IMR-90 (cell line): ENCODE results near the gene ELMO1. TPM values are rescaled to one million over a fixed set of nuclear protein-coding genes. Genes with fewer than 3 reads are reported as not detected.

Source experiments
- ATAC-seq: fragments of 200-7000 bp; cut with Tn5 transposase; 2 replicates; pipeline ENCODE4 v1.9.1; 2020; ENCODE audit warnings: low read depth, mild to moderate bottlenecking, moderate library complexity
- BruUV-seq: library from RNA; stranded (reverse); fragments of 400-500 nt; replicated peaks from 2 replicates; lab custom pipeline; 2021; lab: Mats Ljungman, UMichigan
- CTCF ChIA-PET: fragments of 300-600 bp; formaldehyde crosslinking; extraction: SDS; loops from one replicate; lab custom pipeline; 2021; ENCODE audit warnings: antibody characterized with exemption; lab: Yijun Ruan, JAX
- POLR2A ChIA-PET: fragments of 300-600 bp; sonication (Branson Sonifier 250); formaldehyde crosslinking; loops from one replicate; lab custom pipeline; 2022; ENCODE audit warnings: antibody characterized with exemption; ENCODE audit not compliant: unreplicated experiment; lab: Charles Lee
- DNase-seq: peaks from one replicate; pipeline ENCODE4 v3.0.0; 2013
- H2AFZ ChIP-seq: replicated peaks from 2 replicates; pipeline ENCODE3; 2013; ENCODE audit warnings: low read length, mild to moderate bottlenecking; ENCODE audit not compliant: poor library complexity
- H2AK5ac ChIP-seq: 2 replicates; pipeline ENCODE4 v1.6.1; 2013; ENCODE audit warnings: low read depth, low read length, inconsistent platforms
- H2AK9ac ChIP-seq: replicated peaks from 2 replicates; pipeline ENCODE3; 2013; ENCODE audit warnings: mild to moderate bottlenecking, low read depth, low read length, moderate library complexity; ENCODE audit not compliant: poor library complexity
- H2BK120ac ChIP-seq: 2 replicates; pipeline ENCODE4 v1.6.1; 2013; ENCODE audit warnings: low read depth, low read length, inconsistent platforms
- H2BK15ac ChIP-seq: 3 replicates; pipeline ENCODE4 v1.6.1; 2013; ENCODE audit warnings: low read depth, low read length, inconsistent platforms
- H2BK20ac ChIP-seq: 2 replicates; pipeline ENCODE4 v1.6.1; 2013; ENCODE audit warnings: low read depth, mild to moderate bottlenecking, inconsistent platforms, low read length, moderate library complexity
- H2BK5ac ChIP-seq: 2 replicates; pipeline ENCODE4 v1.6.1; 2013; ENCODE audit warnings: mild to moderate bottlenecking, low read depth, low read length, inconsistent platforms; ENCODE audit not compliant: poor library complexity, severe bottlenecking
- H3K14ac ChIP-seq: replicated peaks from 2 replicates; pipeline ENCODE4 v1.6.1; 2013; ENCODE audit warnings: low read depth, low read length, inconsistent platforms
- H3K18ac ChIP-seq: 2 replicates; pipeline ENCODE4 v1.6.1; 2013; ENCODE audit warnings: low read depth, low read length, control low read depth
- H3K23ac ChIP-seq: 2 replicates; pipeline ENCODE4 v1.6.1; 2013; ENCODE audit warnings: low read depth, low read length, inconsistent platforms
- H3K27ac ChIP-seq: 2 replicates; pipeline ENCODE4 v1.5.1; 2013; ENCODE audit warnings: mild to moderate bottlenecking, control low read depth, low read length; ENCODE audit not compliant: insufficient read depth
- H3K27me3 ChIP-seq: 2 replicates; pipeline ENCODE4 v1.6.1; 2013; ENCODE audit warnings: low read length; ENCODE audit not compliant: control insufficient read depth, insufficient read depth
- H3K36me3 ChIP-seq: 2 replicates; pipeline ENCODE4 v1.6.1; 2013; ENCODE audit warnings: low read length, mixed read lengths; ENCODE audit not compliant: control insufficient read depth, insufficient read depth
- H3K4ac ChIP-seq: 2 replicates; pipeline ENCODE4 v1.6.1; 2013; ENCODE audit warnings: low read depth, low read length, inconsistent platforms
- H3K4me1 ChIP-seq: 2 replicates; pipeline ENCODE4 v1.6.1; 2013; ENCODE audit warnings: low read length, mixed read lengths; ENCODE audit not compliant: control insufficient read depth, insufficient read depth
- H3K4me2 ChIP-seq: 2 replicates; pipeline ENCODE4 v1.6.1; 2013; ENCODE audit warnings: low read depth, mild to moderate bottlenecking, control low read depth, low read length, moderate library complexity
- H3K4me3 ChIP-seq: 2 replicates; pipeline ENCODE4 v1.5.1; 2013; ENCODE audit warnings: low read depth, mild to moderate bottlenecking, control low read depth, low read length, moderate library complexity; ENCODE audit not compliant: insufficient read depth
- H3K56ac ChIP-seq: 2 replicates; pipeline ENCODE4 v1.6.1; 2013; ENCODE audit warnings: low read length, inconsistent platforms; ENCODE audit not compliant: insufficient read depth; ENCODE audit errors: extremely low read depth
- H3K79me1 ChIP-seq, 2 experiments: 2 replicates each; pipeline ENCODE4 v1.6.1; 2013; ENCODE audit warnings: low read length in 2 of 2, inconsistent platforms in 1 of 2, low read depth in 1 of 2
- H3K9ac ChIP-seq: 2 replicates; pipeline ENCODE4 v1.6.1; 2013; ENCODE audit warnings: low read depth, low read length, control low read depth
- H3K9me1 ChIP-seq: 2 replicates; pipeline ENCODE4 v1.6.1; 2013; ENCODE audit warnings: low read length, inconsistent platforms; ENCODE audit not compliant: insufficient read depth
- H3K9me3 ChIP-seq: 2 replicates; pipeline ENCODE4 v1.6.1; 2013; ENCODE audit warnings: low read length; ENCODE audit not compliant: control insufficient read depth, insufficient read depth
- H4K20me1 ChIP-seq: 2 replicates; pipeline ENCODE4 v1.6.1; 2013; ENCODE audit warnings: low read length, inconsistent platforms; ENCODE audit not compliant: insufficient read depth
- H4K5ac ChIP-seq: 2 replicates; pipeline ENCODE4 v1.6.1; 2013; ENCODE audit warnings: mild to moderate bottlenecking, low read depth, low read length, control low read depth
- H4K8ac ChIP-seq, 2 experiments: 2 replicates each; pipeline ENCODE4 v1.6.1; 2013; ENCODE audit warnings: low read depth in 2 of 2, low read length in 2 of 2, control low read depth in 1 of 2, inconsistent platforms in 1 of 2
- H4K91ac ChIP-seq: 2 replicates; pipeline ENCODE4 v1.6.1; 2013; ENCODE audit warnings: low read depth, low read length, inconsistent platforms; ENCODE audit not compliant: insufficient read depth
- BHLHE40 ChIP-seq: fragments of 150-350 bp; IDR thresholded peaks from 2 replicates; pipeline ENCODE4 v1.6.1; 2016; ENCODE audit warnings: mild to moderate bottlenecking, low read depth, low read length
- CTCF ChIP-seq: conservative IDR thresholded peaks from 2 replicates; pipeline ENCODE4 v1.5.1; 2012; ENCODE audit warnings: mild to moderate bottlenecking, low read depth, low read length, improper control_type of control experiment
- ELK1 ChIP-seq: fragments of 150-350 bp; IDR thresholded peaks from 2 replicates; pipeline ENCODE4 v1.6.1; 2016; ENCODE audit warnings: low read depth, mild to moderate bottlenecking, low read length, moderate library complexity, borderline replicate concordance
- MAFK ChIP-seq: IDR thresholded peaks from 2 replicates; pipeline ENCODE4 v1.6.1; 2012; ENCODE audit warnings: low read depth, low read length, improper control_type of control experiment
- NFE2L2 ChIP-seq: fragments of 150-350 bp; IDR thresholded peaks from 2 replicates; pipeline ENCODE4 v1.6.1; 2016; ENCODE audit warnings: low read depth, mild to moderate bottlenecking, low read length
- RFX5 ChIP-seq: IDR thresholded peaks from 2 replicates; pipeline ENCODE4 v1.8.0; 2012; ENCODE audit warnings: low read depth, mild to moderate bottlenecking, low read length, moderate library complexity
- WGBS, 2 experiments: methylation state at CpG; one replicate each; pipeline versions ENCODE4 v1.1.5 to v1.1.7; 2013; ENCODE audit warnings: missing lambda C conversion rate in 2 of 2; ENCODE audit not compliant: insufficient read length in 1 of 2; ENCODE audit errors: extremely low coverage in 2 of 2; 5-methylcytosine and 5-hydroxymethylcytosine counted together
- dilution Hi-C: fragments of 300-500 bp; cut with HindIII; formaldehyde crosslinking; loops from one replicate; pipeline ENCODE4 v1.14.3; 2018; ENCODE audit warnings: low sequenced_read_pairs; ENCODE audit not compliant: unreplicated experiment
- in situ Hi-C: fragments of 300-500 bp; cut with MboI; formaldehyde crosslinking; loops from 3 replicates; pipeline ENCODE4 v1.14.3; 2019; ENCODE audit warnings: low sequenced_read_pairs, inconsistent platforms, mixed read lengths
- intact Hi-C: fragments of 100-400 bp; cut with micrococcal nuclease; formaldehyde crosslinking; loops from 2 replicates; pipeline ENCODE4 v1.10.0; 2022
- polyA plus RNA-seq, 3 experiments: library from polyadenylated mRNA; depleted of rRNA; stranded (reverse); fragments of >200 nt; gene quantifications; 2 replicates each; pipeline ENCODE4 v1.2.3, GENCODE V29; 2012; ENCODE audit warnings: low replicate concordance in 1 of 3
- total RNA-seq: library from RNA; depleted of rRNA; stranded (reverse); fragments of >200 nt; gene quantifications from 2 replicates; pipeline ENCODE4 v1.2.3, GENCODE V29; 2012
- TF ChIP-seq, protein P1 (sequence below): fragments of 150-350 bp; IDR thresholded peaks from 2 replicates; pipeline ENCODE4 v1.6.1; 2017; ENCODE audit warnings: mild to moderate bottlenecking, antibody characterized with exemption, low read length, low read depth

The ELMO1 gene
- total and polyA plus RNA-seq, 2 of the 4 experiments (the other 2 are of a cell fraction): 0.03 TPM; not detected in 1

DNA sequence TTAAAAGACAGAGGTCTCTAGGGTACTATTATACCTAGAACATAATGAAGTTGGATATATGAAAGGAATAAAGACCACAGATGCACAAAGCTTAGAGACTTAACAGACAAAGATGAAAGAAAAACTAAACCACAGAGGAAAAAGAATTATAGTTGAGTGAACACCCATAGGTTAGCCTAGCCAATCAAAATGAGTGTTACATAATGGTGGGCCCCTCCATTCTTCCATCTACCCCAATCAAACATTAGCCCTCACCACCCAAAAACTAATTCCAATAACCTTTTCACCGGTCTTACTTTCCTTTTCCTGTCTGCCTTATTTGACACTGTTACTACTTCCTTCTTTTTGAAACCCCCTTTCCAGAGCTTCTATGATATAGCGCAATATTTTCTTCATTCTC is 130.1 kb downstream of the ELMO1 start:
- H3K9ac ChIP-seq: no peak overlapping the region
- H3K36me3 ChIP-seq: no peaks in the 10 kb centered on the region
- no peak overlapping the region for H3K4me3 ChIP-seq
- no peak overlapping the region for H2AK5ac ChIP-seq
- ATAC-seq (no peak), DNase-seq (no peak)
- no peak overlapping the region for H3K18ac ChIP-seq
- H3K9me1 ChIP-seq: no peaks in the 10 kb centered on the region
- H2BK20ac ChIP-seq: no peak overlapping the region
- no peak overlapping the region for H4K8ac ChIP-seq
- H3K23ac ChIP-seq: no peak overlapping the region
- dilution Hi-C loops (no loop called here), in situ Hi-C loops (no loop called here), intact Hi-C loops (no loop called here)
- no peak overlapping the region for H3K4ac ChIP-seq
- H3K27me3 ChIP-seq: no peaks in the 10 kb centered on the region
- BruUV-seq: no TSS peak
- no peak overlapping the region for H4K91ac ChIP-seq
- H3K14ac ChIP-seq: no peak overlapping the region
- H3K56ac ChIP-seq: no peak overlapping the region
- H2BK15ac ChIP-seq: no peak overlapping the region
- H4K20me1 ChIP-seq: no peaks in the 10 kb centered on the region
- no peak overlapping the region for H2BK5ac ChIP-seq
- WGBS, 2 experiments: 50 to 100% methylated on average over 1 of the region's 2 CpGs
- H3K27ac ChIP-seq: no peak overlapping the region
- no peak overlapping the region for H4K5ac ChIP-seq
- no peak overlapping the region for H3K4me2 ChIP-seq
- H3K79me1 ChIP-seq: no peaks in the 10 kb centered on the region
- H2AFZ ChIP-seq: no peak overlapping the region
- H2AK9ac ChIP-seq: no peak overlapping the region
- TF ChIP-seq NFE2L2: no peak
- TF ChIP-seq, protein P1, sequence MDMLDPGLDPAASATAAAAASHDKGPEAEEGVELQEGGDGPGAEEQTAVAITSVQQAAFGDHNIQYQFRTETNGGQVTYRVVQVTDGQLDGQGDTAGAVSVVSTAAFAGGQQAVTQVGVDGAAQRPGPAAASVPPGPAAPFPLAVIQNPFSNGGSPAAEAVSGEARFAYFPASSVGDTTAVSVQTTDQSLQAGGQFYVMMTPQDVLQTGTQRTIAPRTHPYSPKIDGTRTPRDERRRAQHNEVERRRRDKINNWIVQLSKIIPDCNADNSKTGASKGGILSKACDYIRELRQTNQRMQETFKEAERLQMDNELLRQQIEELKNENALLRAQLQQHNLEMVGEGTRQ: no peak
- TF ChIP-seq RFX5: no peak
- TF ChIP-seq BHLHE40: no peak
- no peak for TF ChIP-seq ELK1
- TF ChIP-seq MAFK: no peak
- no peak for TF ChIP-seq CTCF
- H2BK120ac ChIP-seq: no peak overlapping the region
- H3K4me1 ChIP-seq: no peaks in the 10 kb centered on the region
- peaks cover 8% of the 10 kb centered on the region for H3K9me3 ChIP-seq
- ChIA-PET CTCF (no interaction called here), POLR2A (no interaction called here)
